Neutrophil (primary cell): ENCODE data around the gene ACYP1.

Source experiments
- H3K27ac ChIP-seq: fragments of 200-600 bp; sonication (generic); 2 replicates; pipeline ENCODE4 v1.5.1; 2016; ENCODE audit warnings: mild to moderate bottlenecking, moderate library complexity
- H3K27me3 ChIP-seq: fragments of 200-600 bp; sonication (generic); 2 replicates; pipeline ENCODE4 v1.6.0; 2016; ENCODE audit warnings: mild to moderate bottlenecking
- H3K36me3 ChIP-seq: fragments of 200-600 bp; sonication (generic); 2 replicates; pipeline ENCODE4 v1.5.1; 2017
- H3K4me1 ChIP-seq, 2 experiments: fragments of 200-600 bp in 1 of 2; sonication (generic) in 1 of 2; 1 replicate in 1 of 2; 2 replicates in 1 of 2; pipeline versions ENCODE4 v1.5.1 to v1.6.1; 2013 to 2016; ENCODE audit warnings: low read depth in 1 of 2, low read length in 1 of 2, mild to moderate bottlenecking in 1 of 2, moderate library complexity in 1 of 2; ENCODE audit not compliant: control insufficient read depth in 1 of 2, insufficient read depth in 1 of 2
- H3K4me3 ChIP-seq, 2 experiments: fragments of 200-600 bp in 1 of 2; sonication (generic) in 1 of 2; 1 replicate in 1 of 2; 2 replicates in 1 of 2; pipeline ENCODE4 v1.5.1; 2013 to 2016; ENCODE audit warnings: low read depth in 1 of 2, low read length in 1 of 2, mild to moderate bottlenecking in 1 of 2, moderate library complexity in 1 of 2
- H3K9me3 ChIP-seq: fragments of 200-600 bp; sonication (generic); 2 replicates; pipeline ENCODE4 v1.5.1; 2016
- TF ChIP-seq, protein P1 (sequence below): fragments of 200-600 bp; sonication (generic); IDR thresholded peaks from 2 replicates; pipeline ENCODE4 v1.5.1; 2016; ENCODE audit warnings: antibody characterized with exemption

The ACYP1 gene

GRCh38 chr14:75063013-75063412, 811 bp downstream of the ACYP1 start:
- peaks cover 12 to 13% of the 10 kb centered on the region in 2 experiments for H3K4me1 ChIP-seq
- H3K4me3 ChIP-seq, result peak overlapping the region; percentile 82 to 91
- H3K9me3 ChIP-seq, result no peaks in the 10 kb centered on the region
- TF ChIP-seq, protein P1, sequence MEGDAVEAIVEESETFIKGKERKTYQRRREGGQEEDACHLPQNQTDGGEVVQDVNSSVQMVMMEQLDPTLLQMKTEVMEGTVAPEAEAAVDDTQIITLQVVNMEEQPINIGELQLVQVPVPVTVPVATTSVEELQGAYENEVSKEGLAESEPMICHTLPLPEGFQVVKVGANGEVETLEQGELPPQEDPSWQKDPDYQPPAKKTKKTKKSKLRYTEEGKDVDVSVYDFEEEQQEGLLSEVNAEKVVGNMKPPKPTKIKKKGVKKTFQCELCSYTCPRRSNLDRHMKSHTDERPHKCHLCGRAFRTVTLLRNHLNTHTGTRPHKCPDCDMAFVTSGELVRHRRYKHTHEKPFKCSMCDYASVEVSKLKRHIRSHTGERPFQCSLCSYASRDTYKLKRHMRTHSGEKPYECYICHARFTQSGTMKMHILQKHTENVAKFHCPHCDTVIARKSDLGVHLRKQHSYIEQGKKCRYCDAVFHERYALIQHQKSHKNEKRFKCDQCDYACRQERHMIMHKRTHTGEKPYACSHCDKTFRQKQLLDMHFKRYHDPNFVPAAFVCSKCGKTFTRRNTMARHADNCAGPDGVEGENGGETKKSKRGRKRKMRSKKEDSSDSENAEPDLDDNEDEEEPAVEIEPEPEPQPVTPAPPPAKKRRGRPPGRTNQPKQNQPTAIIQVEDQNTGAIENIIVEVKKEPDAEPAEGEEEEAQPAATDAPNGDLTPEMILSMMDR, result no peak
- no peak overlapping the region for H3K27ac ChIP-seq
- no peaks in the 10 kb centered on the region for H3K36me3 ChIP-seq
- no peaks in the 10 kb centered on the region for H3K27me3 ChIP-seq

GRCh38 chr14:75060420-75060819, 3.4 kb downstream of the ACYP1 start:
- H3K36me3 ChIP-seq, result no peaks in the 10 kb centered on the region
- peaks cover 12 to 13% of the 10 kb centered on the region in 2 experiments for H3K4me1 ChIP-seq
- no peaks in the 10 kb centered on the region for H3K27me3 ChIP-seq
- H3K27ac ChIP-seq, result no peak overlapping the region
- H3K4me3 ChIP-seq, result no peak overlapping the region
- TF ChIP-seq, protein P1, result no peak
- H3K9me3 ChIP-seq, result no peaks in the 10 kb centered on the region

DNA sequence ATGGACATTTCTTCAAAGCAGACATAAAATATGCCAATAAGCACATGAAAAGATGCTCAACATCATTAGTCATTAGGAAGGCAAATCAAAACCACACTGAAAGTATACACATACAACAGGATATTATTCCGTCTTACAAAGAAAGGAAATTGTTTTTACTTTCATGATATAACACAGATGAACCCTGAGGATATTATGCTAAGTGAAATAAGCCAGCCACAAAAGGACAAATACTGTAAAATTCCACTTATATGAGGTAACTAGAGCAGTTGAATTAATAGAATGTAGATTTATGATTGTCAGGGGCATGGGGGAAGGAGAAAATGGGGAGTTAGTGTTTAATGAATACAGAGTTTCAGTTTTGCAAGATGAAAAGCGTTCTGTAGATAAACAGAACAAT, 4.2 kb downstream of the ACYP1 start:
- no peaks in the 10 kb centered on the region for H3K36me3 ChIP-seq
- no peak overlapping the region for H3K4me3 ChIP-seq
- peaks cover 12 to 13% of the 10 kb centered on the region in 2 experiments for H3K4me1 ChIP-seq
- TF ChIP-seq, protein P1, result no peak
- no peak overlapping the region for H3K27ac ChIP-seq
- H3K27me3 ChIP-seq, result no peaks in the 10 kb centered on the region
- H3K9me3 ChIP-seq, result no peaks in the 10 kb centered on the region

DNA sequence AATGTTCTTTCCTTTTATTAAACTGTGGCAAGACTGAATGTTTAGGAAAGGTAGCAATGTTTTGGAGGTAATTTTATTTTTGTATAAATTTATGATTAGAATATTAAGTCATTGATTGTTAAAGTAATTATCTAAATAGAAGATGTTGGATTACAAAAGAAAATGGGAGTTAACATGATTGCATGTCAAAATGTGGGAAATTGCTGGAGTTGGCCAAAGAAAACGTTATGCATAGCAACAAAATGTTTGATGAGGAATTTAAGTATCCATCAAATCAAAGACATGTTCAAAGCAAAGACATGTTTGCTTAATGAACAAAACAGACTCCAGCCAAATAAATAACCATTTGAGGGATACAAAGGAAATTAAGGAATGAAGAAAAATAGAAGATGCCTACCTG, 9.4 kb downstream of the ACYP1 start:
- Histone ChIP-seq H3K27ac (no peak overlapping the region), H3K36me3 (no peaks in the 10 kb centered on the region), H3K4me3 (no peak overlapping the region), H3K27me3 (peaks cover 28% of the 10 kb centered on the region), H3K4me1 (peaks cover 8 to 14% of the 10 kb centered on the region in 2 experiments), H3K9me3 (no peaks in the 10 kb centered on the region)
- TF ChIP-seq, protein P1, result no peak

- TF ChIP-seq, protein P1, result no peak
- Histone ChIP-seq H3K36me3 (no peaks in the 10 kb centered on the region), H3K9me3 (no peaks in the 10 kb centered on the region), H3K27ac (no peak overlapping the region), H3K4me1 (peaks cover 8 to 15% of the 10 kb centered on the region in 2 experiments), H3K27me3 (peaks cover 36% of the 10 kb centered on the region), H3K4me3 (no peak overlapping the region)
Observed at GRCh38 chr14:75053396-75054291, 10.2 kb downstream of the ACYP1 start.
